ENCODE measurements around the gene ADAMTS6. TPM values are rescaled to one million over a fixed set of nuclear protein-coding genes. Genes with fewer than 3 reads are reported as not detected.
A peak's percentile ranks its signal among the peaks of the same experiment; 100 is the strongest.

Gene ADAMTS6
- total RNA-seq, 1 donor from 2014 or later = 1.5 TPM

DNA sequence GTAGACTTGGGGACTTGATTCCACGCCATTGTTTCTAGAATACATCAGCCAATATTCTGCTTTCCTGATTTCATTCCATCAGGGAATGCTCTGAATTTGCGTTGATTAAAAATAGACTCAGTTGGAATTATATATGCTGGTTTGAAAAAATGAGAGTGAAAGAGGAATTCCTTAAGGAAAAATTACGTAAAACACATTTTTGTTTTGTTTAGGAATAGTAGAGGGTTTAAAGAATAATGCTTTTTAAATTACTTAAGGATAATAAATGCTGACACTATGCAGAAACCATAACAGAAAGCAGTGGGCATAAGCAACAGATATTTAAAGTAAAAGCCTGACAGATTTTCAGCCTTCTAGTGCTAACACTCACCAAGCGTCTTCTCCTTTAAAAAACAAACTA lies 235.0 kb downstream of the ADAMTS6 start:
- TF ChIP-seq, protein P1, sequence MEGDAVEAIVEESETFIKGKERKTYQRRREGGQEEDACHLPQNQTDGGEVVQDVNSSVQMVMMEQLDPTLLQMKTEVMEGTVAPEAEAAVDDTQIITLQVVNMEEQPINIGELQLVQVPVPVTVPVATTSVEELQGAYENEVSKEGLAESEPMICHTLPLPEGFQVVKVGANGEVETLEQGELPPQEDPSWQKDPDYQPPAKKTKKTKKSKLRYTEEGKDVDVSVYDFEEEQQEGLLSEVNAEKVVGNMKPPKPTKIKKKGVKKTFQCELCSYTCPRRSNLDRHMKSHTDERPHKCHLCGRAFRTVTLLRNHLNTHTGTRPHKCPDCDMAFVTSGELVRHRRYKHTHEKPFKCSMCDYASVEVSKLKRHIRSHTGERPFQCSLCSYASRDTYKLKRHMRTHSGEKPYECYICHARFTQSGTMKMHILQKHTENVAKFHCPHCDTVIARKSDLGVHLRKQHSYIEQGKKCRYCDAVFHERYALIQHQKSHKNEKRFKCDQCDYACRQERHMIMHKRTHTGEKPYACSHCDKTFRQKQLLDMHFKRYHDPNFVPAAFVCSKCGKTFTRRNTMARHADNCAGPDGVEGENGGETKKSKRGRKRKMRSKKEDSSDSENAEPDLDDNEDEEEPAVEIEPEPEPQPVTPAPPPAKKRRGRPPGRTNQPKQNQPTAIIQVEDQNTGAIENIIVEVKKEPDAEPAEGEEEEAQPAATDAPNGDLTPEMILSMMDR (IDR thresholded peaks at IDR 0.05; ENCODE audit: borderline replicate concordance) = no peak
- Histone ChIP-seq H3K4me1 (no peaks in the 10 kb centered on the region), H3K27me3 (ENCODE audit: low read depth) (no peaks in the 10 kb centered on the region), H3K27ac (replicated peaks) (no peak overlapping the region), H3K4me3 (no peak overlapping the region), H3K9me3 (replicated peaks) (no peaks in the 10 kb centered on the region), H3K36me3 (no peaks in the 10 kb centered on the region)
- intact Hi-C loops (cut with micrococcal nuclease) = no loop called here
- DNase-seq = no peak

DNA sequence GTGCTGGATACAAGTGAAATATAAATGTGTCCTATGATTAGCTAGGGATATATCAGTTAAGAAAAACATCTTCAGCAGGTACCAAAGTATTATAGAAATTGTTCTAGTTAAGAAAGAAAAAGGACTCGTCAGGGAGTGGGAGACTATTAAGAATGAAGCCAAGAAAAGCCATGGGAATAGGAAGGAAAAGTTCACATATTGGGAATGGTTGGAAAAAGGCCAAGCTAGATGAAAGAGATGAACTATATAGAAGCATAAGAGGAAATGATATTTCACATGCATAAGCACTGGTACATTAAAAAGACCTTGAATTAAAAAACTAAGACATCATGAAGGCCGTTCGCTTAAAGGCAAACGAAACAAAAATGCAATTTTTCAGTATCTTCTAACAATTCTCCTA lies 237.7 kb downstream of the ADAMTS6 start:
- intact Hi-C loops (cut with micrococcal nuclease) = no loop called here
- DNase-seq = no peak
- H3K4me3 ChIP-seq = no peak overlapping the region
- no peaks in the 10 kb centered on the region for H3K4me1 ChIP-seq
- no peak overlapping the region for H3K27ac ChIP-seq (replicated peaks)
- TF ChIP-seq, protein P1 (IDR thresholded peaks at IDR 0.05; ENCODE audit: borderline replicate concordance) = no peak
- H3K27me3 ChIP-seq (ENCODE audit: low read depth) = no peaks in the 10 kb centered on the region
- H3K9me3 ChIP-seq (replicated peaks) = no peaks in the 10 kb centered on the region
- no peaks in the 10 kb centered on the region for H3K36me3 ChIP-seq

DNA sequence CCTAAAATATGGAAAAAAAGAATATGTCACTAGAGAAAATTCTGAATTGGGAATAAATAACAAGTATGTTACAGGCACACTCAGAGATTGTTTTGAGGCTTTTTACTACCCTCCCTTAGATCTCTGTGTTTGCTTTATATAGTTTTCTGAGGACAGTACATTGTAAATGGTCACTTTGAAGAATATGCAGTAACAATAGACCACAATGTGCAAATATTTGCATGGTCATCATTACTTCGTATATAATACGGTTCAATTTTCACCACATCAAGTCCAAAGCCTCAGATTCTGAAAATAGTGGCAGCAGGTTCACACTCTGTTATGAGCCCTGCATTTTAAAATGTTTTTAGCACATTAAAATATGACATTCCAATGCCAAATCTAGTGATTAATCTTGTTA lies 238.6 kb downstream of the ADAMTS6 start:
- Histone ChIP-seq H3K4me1 (no peaks in the 10 kb centered on the region), H3K36me3 (no peaks in the 10 kb centered on the region), H3K27me3 (ENCODE audit: low read depth) (no peaks in the 10 kb centered on the region), H3K4me3 (no peak overlapping the region), H3K27ac (replicated peaks) (no peak overlapping the region), H3K9me3 (replicated peaks) (no peaks in the 10 kb centered on the region)
- intact Hi-C loops (cut with micrococcal nuclease) = no loop called here
- DNase-seq = no peak
- TF ChIP-seq, protein P1 (IDR thresholded peaks at IDR 0.05; ENCODE audit: borderline replicate concordance) = no peak

DNA sequence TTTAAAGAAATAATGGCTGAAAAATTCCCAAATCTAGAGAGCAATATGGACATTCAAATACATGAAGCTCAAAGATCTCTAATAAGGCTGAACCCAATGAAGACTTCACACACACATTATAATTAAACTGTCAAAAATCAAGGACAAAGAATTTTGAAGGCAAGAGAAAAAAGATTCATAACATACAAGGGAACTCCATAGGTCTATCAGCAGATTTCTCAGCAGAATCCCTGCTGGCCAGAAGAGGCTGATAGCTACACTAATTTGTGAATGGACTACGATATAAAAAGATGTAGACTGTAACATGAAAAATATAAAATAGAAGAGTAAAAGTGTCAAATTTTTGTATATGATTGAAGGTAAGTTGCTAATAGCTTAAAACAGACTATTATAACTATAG lies 251.9 kb downstream of the ADAMTS6 start:
- Histone ChIP-seq H3K36me3 (peaks cover 16% of the 10 kb centered on the region), H3K27me3 (ENCODE audit: low read depth) (no peaks in the 10 kb centered on the region), H3K27ac (replicated peaks) (no peak overlapping the region), H3K9me3 (replicated peaks) (peaks cover 42% of the 10 kb centered on the region), H3K4me3 (no peak overlapping the region), H3K4me1 (no peaks in the 10 kb centered on the region)
- TF ChIP-seq, protein P1 (IDR thresholded peaks at IDR 0.05; ENCODE audit: borderline replicate concordance) = no peak
- DNase-seq = no peak
- intact Hi-C loops (cut with micrococcal nuclease) = no loop called here

DNA sequence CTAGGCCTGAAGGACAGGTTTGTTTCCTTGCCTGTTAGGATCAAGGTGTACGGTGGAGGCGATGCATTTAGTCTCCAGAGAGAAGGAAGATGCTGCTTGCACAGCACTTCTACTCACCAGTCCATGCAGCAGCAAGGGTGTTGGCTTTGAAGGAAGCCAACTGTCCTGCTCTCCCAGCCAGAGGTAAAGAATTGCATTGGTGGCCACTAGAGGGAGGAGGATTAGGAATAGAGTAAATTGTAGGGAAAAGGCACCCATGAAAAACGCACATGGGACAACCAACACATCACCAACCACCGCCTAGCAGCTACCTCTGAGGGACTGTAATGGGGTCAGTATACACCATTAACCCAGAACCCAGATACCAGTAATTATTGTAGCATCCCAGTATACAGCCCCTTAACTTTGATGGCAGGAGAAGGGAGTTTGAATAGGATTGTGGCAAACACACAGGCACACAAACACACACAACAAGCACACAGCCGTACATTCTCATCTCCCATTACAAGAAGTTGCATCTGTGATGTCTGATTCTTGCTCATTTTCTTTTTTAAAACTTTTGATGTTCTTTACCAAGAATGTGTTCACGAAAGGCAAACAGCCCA lies 267.7 kb downstream of the ADAMTS6 start:
- no peaks in the 10 kb centered on the region for H3K27me3 ChIP-seq (ENCODE audit: low read depth)
- DNase-seq = peak; percentile 13
- no peak overlapping the region for H3K4me3 ChIP-seq
- intact Hi-C loops (cut with micrococcal nuclease) = no loop called here
- no peaks in the 10 kb centered on the region for H3K9me3 ChIP-seq (replicated peaks)
- TF ChIP-seq, protein P1 (IDR thresholded peaks at IDR 0.05; ENCODE audit: borderline replicate concordance) = peak; percentile 67
- no peak overlapping the region for H3K27ac ChIP-seq (replicated peaks)
- H3K36me3 ChIP-seq = no peaks in the 10 kb centered on the region
- no peaks in the 10 kb centered on the region for H3K4me1 ChIP-seq

Data from left ventricle myocardium inferior (tissue), 1 donor.